ENCODE results near the gene SLC39A11. TPM values are rescaled to one million over a fixed set of nuclear protein-coding genes. Genes with fewer than 3 reads are reported as not detected.

SLC39A11 gene
- total and polyA plus RNA-seq, 4 donors, result 9.3 to 49.3 (median 24.7) TPM

DNA sequence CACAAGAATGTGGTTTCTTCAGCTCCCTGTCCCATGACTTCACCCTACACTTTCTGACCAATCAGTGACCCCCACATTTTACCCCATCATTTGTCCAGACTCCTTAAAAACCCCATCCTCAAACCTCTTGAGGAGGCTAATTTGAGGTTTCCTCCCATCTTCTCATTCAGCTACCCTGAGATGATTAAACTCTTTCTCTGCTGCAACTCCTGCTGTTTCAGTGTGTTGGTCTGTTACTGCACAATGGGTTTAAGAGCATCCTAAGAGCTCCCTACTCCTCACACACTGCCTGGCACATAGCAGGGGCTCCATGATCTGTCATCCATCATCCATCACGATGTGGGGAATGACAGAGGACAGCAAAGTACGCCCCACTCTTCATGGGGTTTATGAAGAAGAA is 212.6 kb downstream of the SLC39A11 start:
- H3K27ac ChIP-seq (ENCODE audit: low read depth in 1 of 2, low read length in 1 of 2), result no peak overlapping the region
- H3K9ac ChIP-seq (ENCODE audit: insufficient read depth in 1 of 2, low read length in 2 of 2), result no peak overlapping the region
- no peaks in the 10 kb centered on the region for H3K4me1 ChIP-seq (ENCODE audit: control insufficient read depth in 5 of 5, insufficient read depth in 5 of 5, low read length in 5 of 5)
- H3K27me3 ChIP-seq (ENCODE audit: control insufficient read depth in 3 of 3, insufficient read depth in 3 of 3, low read length in 2 of 3), result no peaks in the 10 kb centered on the region
- 95% methylated on average over 2 of the region's 2 CpGs for WGBS, 2 donors
- DNase-seq, result no peak
- peaks cover 0 to 4% (median 1%) of the 10 kb centered on the region in 4 donors for H3K36me3 ChIP-seq (ENCODE audit: control insufficient read depth in 4 of 4, insufficient read depth in 4 of 4, low read length in 4 of 4)
- TF ChIP-seq, protein P1, sequence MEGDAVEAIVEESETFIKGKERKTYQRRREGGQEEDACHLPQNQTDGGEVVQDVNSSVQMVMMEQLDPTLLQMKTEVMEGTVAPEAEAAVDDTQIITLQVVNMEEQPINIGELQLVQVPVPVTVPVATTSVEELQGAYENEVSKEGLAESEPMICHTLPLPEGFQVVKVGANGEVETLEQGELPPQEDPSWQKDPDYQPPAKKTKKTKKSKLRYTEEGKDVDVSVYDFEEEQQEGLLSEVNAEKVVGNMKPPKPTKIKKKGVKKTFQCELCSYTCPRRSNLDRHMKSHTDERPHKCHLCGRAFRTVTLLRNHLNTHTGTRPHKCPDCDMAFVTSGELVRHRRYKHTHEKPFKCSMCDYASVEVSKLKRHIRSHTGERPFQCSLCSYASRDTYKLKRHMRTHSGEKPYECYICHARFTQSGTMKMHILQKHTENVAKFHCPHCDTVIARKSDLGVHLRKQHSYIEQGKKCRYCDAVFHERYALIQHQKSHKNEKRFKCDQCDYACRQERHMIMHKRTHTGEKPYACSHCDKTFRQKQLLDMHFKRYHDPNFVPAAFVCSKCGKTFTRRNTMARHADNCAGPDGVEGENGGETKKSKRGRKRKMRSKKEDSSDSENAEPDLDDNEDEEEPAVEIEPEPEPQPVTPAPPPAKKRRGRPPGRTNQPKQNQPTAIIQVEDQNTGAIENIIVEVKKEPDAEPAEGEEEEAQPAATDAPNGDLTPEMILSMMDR (IDR thresholded peaks at IDR 0.05; ENCODE audit: control extremely low read depth, extremely low read depth), result no peak
- H3K9me3 ChIP-seq (ENCODE audit: control insufficient read depth in 4 of 4, insufficient read depth in 3 of 4, low read length in 3 of 4), result peaks cover 0 to 21% (median 5%) of the 10 kb centered on the region in 4 donors
- no peak overlapping the region for H3K4me3 ChIP-seq
- no peak for ATAC-seq (ENCODE audit: insufficient read depth, low FRiP score)

- Histone ChIP-seq H3K27me3 (ENCODE audit: control insufficient read depth in 3 of 3, insufficient read depth in 3 of 3, low read length in 2 of 3) (no peaks in the 10 kb centered on the region), H3K36me3 (ENCODE audit: control insufficient read depth in 4 of 4, insufficient read depth in 4 of 4, low read length in 4 of 4) (peaks cover 0 to 5% (median 1%) of the 10 kb centered on the region in 4 donors), H3K4me3 (no peak overlapping the region), H3K9me3 (ENCODE audit: control insufficient read depth in 4 of 4, insufficient read depth in 3 of 4, low read length in 3 of 4) (peaks cover 0 to 21% (median 5%) of the 10 kb centered on the region in 4 donors), H3K4me1 (ENCODE audit: control insufficient read depth in 5 of 5, insufficient read depth in 5 of 5, low read length in 5 of 5) (no peaks in the 10 kb centered on the region), H3K9ac (ENCODE audit: insufficient read depth in 1 of 2, low read length in 2 of 2) (no peak overlapping the region), H3K27ac (ENCODE audit: low read depth in 1 of 2, low read length in 1 of 2) (no peak overlapping the region)
- WGBS, 2 donors, result 94 to 98% methylated on average over 6 of the region's 6 CpGs
- DNase-seq (no peak), ATAC-seq (ENCODE audit: insufficient read depth, low FRiP score) (no peak)
- TF ChIP-seq, protein P1 (IDR thresholded peaks at IDR 0.05; ENCODE audit: control extremely low read depth, extremely low read depth), result no peak
Measured at GRCh38 chr17:72878975-72879660, 213.4 kb downstream of the SLC39A11 start.

GRCh38 chr17:72877348-72877747 is 215.1 kb downstream of the SLC39A11 start:
- peaks cover 0 to 21% (median 5%) of the 10 kb centered on the region in 4 donors for H3K9me3 ChIP-seq (ENCODE audit: control insufficient read depth in 4 of 4, insufficient read depth in 3 of 4, low read length in 3 of 4)
- H3K36me3 ChIP-seq (ENCODE audit: control insufficient read depth in 4 of 4, insufficient read depth in 4 of 4, low read length in 4 of 4), result peaks cover 0 to 2% (median under 1%) of the 10 kb centered on the region in 4 donors
- no peak overlapping the region for H3K9ac ChIP-seq (ENCODE audit: insufficient read depth in 1 of 2, low read length in 2 of 2)
- 97 to 98% methylated on average over 8 of the region's 8 CpGs for WGBS, 2 donors
- no peak for ATAC-seq (ENCODE audit: insufficient read depth, low FRiP score)
- no peak for DNase-seq
- no peaks in the 10 kb centered on the region for H3K4me1 ChIP-seq (ENCODE audit: control insufficient read depth in 5 of 5, insufficient read depth in 5 of 5, low read length in 5 of 5)
- TF ChIP-seq, protein P1 (IDR thresholded peaks at IDR 0.05; ENCODE audit: control extremely low read depth, extremely low read depth), result no peak
- H3K27me3 ChIP-seq (ENCODE audit: control insufficient read depth in 3 of 3, insufficient read depth in 3 of 3, low read length in 2 of 3), result no peaks in the 10 kb centered on the region
- no peak overlapping the region for H3K4me3 ChIP-seq
- H3K27ac ChIP-seq (ENCODE audit: low read depth in 1 of 2, low read length in 1 of 2), result no peak overlapping the region

Data from lung (tissue), 12 donors.